Mesenchymal stem cell (in vitro differentiated cells and primary cell): Measurements from ENCODE around the gene TMPRSS2.

Experiments
- DNase-seq: peaks from one replicate; pipeline ENCODE4 v3.0.0-alpha.2; 2013
- H2AFZ ChIP-seq: one replicate; pipeline ENCODE4 v1.6.1; 2013; ENCODE audit warnings: low read depth, mild to moderate bottlenecking, control low read depth, inconsistent platforms, low read length, moderate library complexity
- H2AK5ac ChIP-seq: 2 replicates; pipeline ENCODE4 v1.6.1; 2013; ENCODE audit warnings: low read length, moderate library complexity, mild to moderate bottlenecking, inconsistent platforms; ENCODE audit not compliant: severe bottlenecking
- H2BK120ac ChIP-seq: one replicate; pipeline ENCODE4 v1.6.1; 2013; ENCODE audit warnings: low read depth, mild to moderate bottlenecking, inconsistent platforms, low read length, moderate library complexity
- H2BK12ac ChIP-seq, 2 experiments: one replicate each; pipeline ENCODE4 v1.6.1; 2013; ENCODE audit warnings: inconsistent platforms in 2 of 2, low read length in 2 of 2, mild to moderate bottlenecking in 2 of 2, moderate library complexity in 2 of 2, control low read depth in 1 of 2
- H2BK15ac ChIP-seq: one replicate; pipeline ENCODE4 v1.6.1; 2013; ENCODE audit warnings: mild to moderate bottlenecking, low read depth, inconsistent platforms; ENCODE audit not compliant: poor library complexity, severe bottlenecking
- H2BK5ac ChIP-seq: 2 replicates; pipeline ENCODE4 v1.6.1; 2013; ENCODE audit warnings: low read depth, mild to moderate bottlenecking, low read length, control low read depth, inconsistent platforms; ENCODE audit not compliant: poor library complexity, severe bottlenecking
- H3K14ac ChIP-seq, 2 experiments: one replicate each; pipeline ENCODE4 v1.6.1; 2013; ENCODE audit warnings: inconsistent platforms in 2 of 2, low read length in 2 of 2, control low read depth in 1 of 2, mild to moderate bottlenecking in 1 of 2, moderate library complexity in 1 of 2
- H3K18ac ChIP-seq, 2 experiments: one replicate each; pipeline ENCODE4 v1.6.1; 2013; ENCODE audit warnings: inconsistent platforms in 2 of 2, low read length in 2 of 2, control low read depth in 1 of 2, low read depth in 1 of 2, mild to moderate bottlenecking in 1 of 2
- H3K23ac ChIP-seq, 2 experiments: one replicate each; pipeline ENCODE4 v1.6.1; 2013; ENCODE audit warnings: inconsistent platforms in 2 of 2, low read length in 2 of 2, mild to moderate bottlenecking in 2 of 2, moderate library complexity in 2 of 2, control low read depth in 1 of 2
- H3K27ac ChIP-seq: 2 replicates; pipeline ENCODE4 v1.5.1; 2013; ENCODE audit warnings: mild to moderate bottlenecking, moderate library complexity, low read length, control low read depth, inconsistent platforms; ENCODE audit not compliant: poor library complexity, severe bottlenecking
- H3K27me3 ChIP-seq, 2 experiments: 2 replicates each; pipeline versions ENCODE4 v1.6.1 to v1.7.0; 2013; ENCODE audit warnings: low read length in 2 of 2, mild to moderate bottlenecking in 2 of 2, moderate library complexity in 2 of 2, control low read depth in 1 of 2, inconsistent platforms in 1 of 2; ENCODE audit not compliant: control insufficient read depth in 1 of 2, insufficient read depth in 1 of 2
- H3K36me3 ChIP-seq, 2 experiments: 2 replicates each; pipeline versions ENCODE4 v1.6.1 to v1.7.0; 2013; ENCODE audit warnings: low read length in 2 of 2, control low read depth in 1 of 2, inconsistent platforms in 1 of 2, low read depth in 1 of 2, mild to moderate bottlenecking in 1 of 2; ENCODE audit not compliant: insufficient read depth in 2 of 2, control insufficient read depth in 1 of 2
- H3K4ac ChIP-seq, 2 experiments: one replicate each; pipeline ENCODE4 v1.6.1; 2013; ENCODE audit warnings: inconsistent platforms in 2 of 2, low read length in 2 of 2, mild to moderate bottlenecking in 2 of 2, moderate library complexity in 2 of 2, control low read depth in 1 of 2, low read depth in 1 of 2
- H3K4me1 ChIP-seq: 2 replicates; pipeline ENCODE4 v1.6.1; 2013; ENCODE audit warnings: low read depth, low read length, control low read depth; ENCODE audit not compliant: control insufficient read depth, insufficient read depth
- H3K4me2 ChIP-seq: 2 replicates; pipeline ENCODE4 v1.6.1; 2013; ENCODE audit warnings: low read length, mild to moderate bottlenecking, inconsistent platforms; ENCODE audit not compliant: poor library complexity, severe bottlenecking
- H3K4me3 ChIP-seq, 2 experiments: 2 replicates each; pipeline versions ENCODE4 v1.5.1 to v1.7.0; 2013; ENCODE audit warnings: low read length in 2 of 2, mild to moderate bottlenecking in 2 of 2, control low read depth in 1 of 2, low read depth in 1 of 2; ENCODE audit not compliant: insufficient read depth in 1 of 2
- H3K79me1 ChIP-seq: replicated peaks from 2 replicates; pipeline ENCODE4 v1.6.1; 2013; ENCODE audit warnings: mild to moderate bottlenecking, control low read depth, low read length, inconsistent platforms; ENCODE audit not compliant: poor library complexity, severe bottlenecking
- H3K9ac ChIP-seq: 2 replicates; pipeline ENCODE4 v1.7.0; 2013; ENCODE audit warnings: mild to moderate bottlenecking, low read length, moderate library complexity
- H3K9me3 ChIP-seq: 2 replicates; pipeline ENCODE4 v1.7.0; 2013; ENCODE audit warnings: mild to moderate bottlenecking, low read length; ENCODE audit not compliant: control insufficient read depth
- H4K8ac ChIP-seq: one replicate; pipeline ENCODE4 v1.6.1; 2013; ENCODE audit warnings: inconsistent platforms, mild to moderate bottlenecking, low read length, moderate library complexity
- H4K91ac ChIP-seq: one replicate; pipeline ENCODE4 v1.6.1; 2013; ENCODE audit warnings: mild to moderate bottlenecking, low read length, inconsistent platforms
- WGBS: methylation state at CpG from one replicate; pipeline ENCODE4 v1.1.7; 2013; ENCODE audit warnings: mixed read lengths; 5-methylcytosine and 5-hydroxymethylcytosine counted together

The TMPRSS2 gene

GRCh38 chr21:41439248-41439647 lies 68.7 kb downstream of the TMPRSS2 start:
- no peak overlapping the region for H3K23ac ChIP-seq
- peaks cover 0 to 95% of the 10 kb centered on the region in 2 experiments for H3K36me3 ChIP-seq
- H3K4me1 ChIP-seq, result no peaks in the 10 kb centered on the region
- H2AK5ac ChIP-seq, result no peak overlapping the region
- H3K79me1 ChIP-seq, result no peaks in the 10 kb centered on the region
- no peak overlapping the region for H3K18ac ChIP-seq
- no peak overlapping the region for H2BK15ac ChIP-seq
- H3K14ac ChIP-seq, result no peak overlapping the region
- 67% methylated on average over 4 of the region's 4 CpGs for WGBS
- no peak for DNase-seq
- no peak overlapping the region for H2BK5ac ChIP-seq
- H3K4me3 ChIP-seq, result no peak overlapping the region
- H3K4ac ChIP-seq, result no peak overlapping the region
- no peak overlapping the region for H2BK12ac ChIP-seq
- H3K9ac ChIP-seq, result no peak overlapping the region
- H3K27me3 ChIP-seq, result no peaks in the 10 kb centered on the region
- no peak overlapping the region for H3K4me2 ChIP-seq
- H4K8ac ChIP-seq, result no peak overlapping the region
- no peak overlapping the region for H3K27ac ChIP-seq
- H2AFZ ChIP-seq, result no peak overlapping the region
- H3K9me3 ChIP-seq, result peaks cover 8% of the 10 kb centered on the region
- no peak overlapping the region for H2BK120ac ChIP-seq
- H4K91ac ChIP-seq, result no peak overlapping the region

DNA sequence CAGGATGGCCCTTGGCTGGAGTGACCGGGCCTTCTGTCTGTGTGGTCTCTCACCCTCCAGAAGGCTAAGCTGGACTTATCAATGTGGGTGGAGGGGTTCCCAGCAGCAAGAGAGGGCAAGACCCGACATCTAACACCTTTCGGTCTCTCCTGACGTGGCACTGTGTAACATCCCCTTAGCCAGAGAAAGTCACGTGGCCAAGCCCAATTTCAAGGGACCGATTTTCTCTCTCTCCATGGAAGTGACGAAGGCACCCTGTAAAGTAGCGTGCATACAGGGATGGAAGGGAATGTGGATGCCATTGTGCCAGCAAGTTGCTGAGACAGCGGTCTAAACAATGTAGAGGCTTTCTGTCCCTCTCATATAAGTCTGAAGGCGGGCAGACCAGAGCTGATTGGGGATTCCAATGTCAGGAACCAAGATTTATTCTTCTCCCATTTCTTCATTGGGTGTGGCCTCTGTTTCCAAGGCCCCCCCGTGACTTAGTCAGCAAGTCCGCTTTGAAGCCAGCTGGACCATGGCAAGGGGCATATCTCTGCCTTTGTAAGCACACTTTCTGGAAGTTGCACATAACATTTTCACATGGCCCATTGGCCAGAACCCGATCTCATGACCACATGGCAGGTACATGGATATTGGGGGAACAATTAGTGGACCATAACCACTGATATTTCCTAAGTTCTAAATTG lies 69.4 kb downstream of the TMPRSS2 start:
- no peak overlapping the region for H3K23ac ChIP-seq
- no peaks in the 10 kb centered on the region for H3K4me1 ChIP-seq
- H2BK15ac ChIP-seq, result no peak overlapping the region
- H4K91ac ChIP-seq, result no peak overlapping the region
- H2BK5ac ChIP-seq, result no peak overlapping the region
- H2AK5ac ChIP-seq, result no peak overlapping the region
- H2AFZ ChIP-seq, result no peak overlapping the region
- H3K79me1 ChIP-seq, result no peaks in the 10 kb centered on the region
- no peak overlapping the region for H3K4ac ChIP-seq
- DNase-seq, result no peak
- no peak overlapping the region for H2BK120ac ChIP-seq
- H3K27me3 ChIP-seq, result no peaks in the 10 kb centered on the region
- H3K9me3 ChIP-seq, result peaks cover 8% of the 10 kb centered on the region
- no peak overlapping the region for H4K8ac ChIP-seq
- no peak overlapping the region for H3K27ac ChIP-seq
- no peak overlapping the region for H3K4me2 ChIP-seq
- H3K14ac ChIP-seq, result no peak overlapping the region
- H3K4me3 ChIP-seq, result no peak overlapping the region
- no peak overlapping the region for H3K18ac ChIP-seq
- H3K9ac ChIP-seq, result no peak overlapping the region
- WGBS, result 79% methylated on average over 12 of the region's 13 CpGs
- H3K36me3 ChIP-seq, result peaks cover 0 to 97% of the 10 kb centered on the region in 2 experiments
- H2BK12ac ChIP-seq, result no peak overlapping the region

DNA sequence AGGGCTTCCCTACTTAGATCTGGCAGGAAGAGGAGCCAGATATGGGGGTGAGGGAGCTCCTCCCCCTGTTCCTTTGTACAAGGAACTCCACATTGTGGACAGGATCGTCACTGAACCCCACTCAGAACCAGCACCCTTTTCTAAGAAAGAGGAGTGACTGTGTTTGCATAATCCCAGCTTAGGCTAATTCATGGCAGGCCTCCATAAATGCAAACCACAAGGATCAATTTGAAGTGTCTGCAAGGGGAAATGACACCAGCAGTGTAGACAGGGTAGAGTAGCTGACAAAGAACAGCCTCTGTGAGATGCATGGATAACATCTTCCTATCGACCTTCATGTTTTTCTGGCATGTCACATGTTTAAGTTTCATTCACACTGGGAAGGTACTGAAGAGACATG lies 70.2 kb downstream of the TMPRSS2 start:
- H2BK15ac ChIP-seq, result no peak overlapping the region
- peaks cover 8% of the 10 kb centered on the region for H3K9me3 ChIP-seq
- no peak overlapping the region for H2BK12ac ChIP-seq
- 73% methylated on average over 1 of the region's 2 CpGs for WGBS
- H3K79me1 ChIP-seq, result no peaks in the 10 kb centered on the region
- H3K23ac ChIP-seq, result no peak overlapping the region
- H2BK5ac ChIP-seq, result no peak overlapping the region
- no peak overlapping the region for H3K4me3 ChIP-seq
- no peak overlapping the region for H2BK120ac ChIP-seq
- H4K8ac ChIP-seq, result no peak overlapping the region
- H3K27ac ChIP-seq, result no peak overlapping the region
- no peak overlapping the region for H3K18ac ChIP-seq
- no peak overlapping the region for H3K4me2 ChIP-seq
- H3K14ac ChIP-seq, result no peak overlapping the region
- H4K91ac ChIP-seq, result no peak overlapping the region
- H3K9ac ChIP-seq, result no peak overlapping the region
- peaks cover 0 to 97% of the 10 kb centered on the region in 2 experiments for H3K36me3 ChIP-seq
- no peak overlapping the region for H2AK5ac ChIP-seq
- no peak overlapping the region for H3K4ac ChIP-seq
- DNase-seq, result peak; percentile 19
- no peaks in the 10 kb centered on the region for H3K4me1 ChIP-seq
- H2AFZ ChIP-seq, result no peak overlapping the region
- H3K27me3 ChIP-seq, result no peaks in the 10 kb centered on the region

- Histone ChIP-seq H3K14ac (no peak overlapping the region), H3K36me3 (peaks cover 0 to 97% of the 10 kb centered on the region in 2 experiments), H3K23ac (no peak overlapping the region), H3K4me1 (peaks cover 4% of the 10 kb centered on the region), H2BK120ac (no peak overlapping the region), H2AFZ (no peak overlapping the region), H2BK5ac (no peak overlapping the region), H2AK5ac (no peak overlapping the region), H2BK15ac (no peak overlapping the region), H4K8ac (no peak overlapping the region), H3K27ac (no peak overlapping the region), H3K18ac (no peak overlapping the region), H3K9ac (no peak overlapping the region), H2BK12ac (no peak overlapping the region), H3K27me3 (no peaks in the 10 kb centered on the region), H3K4me3 (no peak overlapping the region), H3K4me2 (no peak overlapping the region), H3K79me1 (no peaks in the 10 kb centered on the region), H3K9me3 (peaks cover 8% of the 10 kb centered on the region), H4K91ac (no peak overlapping the region), H3K4ac (no peak overlapping the region)
- 86% methylated on average over 11 of the region's 11 CpGs for WGBS
- DNase-seq, result no peak
These were observed 72.3 kb downstream of the TMPRSS2 start for GRCh38 chr21:41435706-41436105.
